Duodenal mucosa (tissue), 2 donors: ENCODE data around the gene DLG4.
A peak's percentile ranks its signal among the peaks of the same experiment; 100 is the strongest.

Source experiments
- H3K27ac ChIP-seq: one replicate; pipeline ENCODE4 v1.7.0; 2013; ENCODE audit warnings: low read depth, low read length
- H3K27me3 ChIP-seq, 2 donors: one replicate each; pipeline ENCODE4 v1.7.0; 2013; ENCODE audit warnings: low read length in 2 of 2, control low read depth in 1 of 2; ENCODE audit not compliant: insufficient read depth in 2 of 2, control insufficient read depth in 1 of 2
- H3K36me3 ChIP-seq, 2 donors: one replicate each; pipeline ENCODE4 v1.7.0; 2013; ENCODE audit warnings: low read length in 2 of 2, control low read depth in 1 of 2; ENCODE audit not compliant: insufficient read depth in 2 of 2, control insufficient read depth in 1 of 2
- H3K4me1 ChIP-seq, 2 donors: one replicate each; pipeline ENCODE4 v1.7.0; 2013; ENCODE audit warnings: low read length in 2 of 2, control low read depth in 1 of 2; ENCODE audit not compliant: insufficient read depth in 2 of 2, control insufficient read depth in 1 of 2
- H3K4me3 ChIP-seq, 2 donors: one replicate each; pipeline ENCODE4 v1.7.0; 2013; ENCODE audit warnings: low read length in 2 of 2, low read depth in 1 of 2
- H3K9ac ChIP-seq, 2 donors: one replicate each; pipeline ENCODE4 v1.7.0; 2013; ENCODE audit warnings: low read length in 2 of 2, low read depth in 1 of 2
- H3K9me3 ChIP-seq, 2 donors: one replicate each; pipeline ENCODE4 v1.7.0; 2013; ENCODE audit warnings: low read length in 2 of 2, control low read depth in 1 of 2; ENCODE audit not compliant: control insufficient read depth in 1 of 2

Gene DLG4

GRCh38 chr17:7215652-7216180 is 3.9 kb downstream of the DLG4 start:
- H3K4me1 ChIP-seq, result peaks cover 29 to 48% of the 10 kb centered on the region in 2 donors
- no peak overlapping the region for H3K4me3 ChIP-seq

DNA sequence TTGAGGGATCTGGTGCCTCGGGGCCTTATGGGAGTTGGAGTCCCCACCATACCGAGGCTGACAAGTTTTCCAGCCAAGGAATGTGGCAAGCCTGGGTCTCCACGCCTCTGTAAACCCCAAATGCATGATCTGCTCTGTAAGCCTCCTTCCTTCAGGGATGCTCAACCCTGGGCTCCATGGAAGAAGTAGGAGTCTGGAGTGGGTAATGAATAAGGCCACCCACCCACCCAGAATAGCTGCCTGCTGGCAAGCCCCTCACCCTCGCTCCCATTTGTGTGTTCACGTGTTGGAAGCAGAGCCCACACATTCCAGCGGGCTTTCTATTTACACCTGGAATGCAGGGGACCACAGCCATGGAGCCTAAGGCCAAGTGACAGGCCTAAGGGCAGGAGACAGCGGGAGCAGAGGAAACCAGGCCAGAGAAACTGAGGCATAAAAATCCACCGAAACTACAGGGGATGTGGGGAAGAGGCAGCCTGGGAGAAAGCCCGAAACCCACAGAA is 4.4 kb downstream of the DLG4 start:
- Histone ChIP-seq H3K4me3 (peak overlapping the region; percentile 56 to 62), H3K27ac (peak overlapping the region; percentile 75), H3K27me3 (peaks cover 0 to 4% of the 10 kb centered on the region in 2 donors), H3K9ac (peak overlapping the region in 1 of 2 donors; percentile 21), H3K36me3 (no peaks in the 10 kb centered on the region), H3K4me1 (peaks cover 25 to 42% of the 10 kb centered on the region in 2 donors), H3K9me3 (no peaks in the 10 kb centered on the region)

More at GRCh38 chr17:7215652-7216180, 3.9 kb downstream of the DLG4 start:
- Histone ChIP-seq H3K27ac (no peak overlapping the region), H3K36me3 (no peaks in the 10 kb centered on the region), H3K27me3 (peaks cover 0 to 4% of the 10 kb centered on the region in 2 donors), H3K9me3 (no peaks in the 10 kb centered on the region), H3K9ac (peak overlapping the region in 1 of 2 donors; percentile 21)

GRCh38 chr17:7214300-7215135 is 5.1 kb downstream of the DLG4 start:
- peak overlapping the region; percentile 56 to 62 for H3K4me3 ChIP-seq
- no peaks in the 10 kb centered on the region for H3K9me3 ChIP-seq
- H3K36me3 ChIP-seq, result no peaks in the 10 kb centered on the region
- H3K4me1 ChIP-seq, result peaks cover 24 to 41% of the 10 kb centered on the region in 2 donors
- peak overlapping the region; percentile 75 for H3K27ac ChIP-seq
- peak overlapping the region; percentile 2 to 21 for H3K9ac ChIP-seq
- H3K27me3 ChIP-seq, result peaks cover 0 to 4% of the 10 kb centered on the region in 2 donors

- H3K9me3 ChIP-seq, result no peaks in the 10 kb centered on the region
- H3K36me3 ChIP-seq, result no peaks in the 10 kb centered on the region
- H3K4me1 ChIP-seq, result peaks cover 18 to 35% of the 10 kb centered on the region in 2 donors
- peak overlapping the region; percentile 56 to 62 for H3K4me3 ChIP-seq
- H3K27ac ChIP-seq, result peak overlapping the region; percentile 32
- H3K27me3 ChIP-seq, result peaks cover 0 to 4% of the 10 kb centered on the region in 2 donors
- peak overlapping the region in 1 of 2 donors; percentile 7 for H3K9ac ChIP-seq
Observed at GRCh38 chr17:7213895-7214299, 5.7 kb downstream of the DLG4 start.

GRCh38 chr17:7211491-7212273 is 8.0 kb downstream of the DLG4 start:
- Histone ChIP-seq H3K27ac (no peak overlapping the region), H3K27me3 (peaks cover 0 to 4% of the 10 kb centered on the region in 2 donors), H3K4me1 (peaks cover 7 to 24% of the 10 kb centered on the region in 2 donors), H3K9me3 (no peaks in the 10 kb centered on the region), H3K36me3 (no peaks in the 10 kb centered on the region), H3K9ac (no peak overlapping the region), H3K4me3 (no peak overlapping the region)

GRCh38 chr17:7208754-7209460 is 10.7 kb downstream of the DLG4 start:
- Histone ChIP-seq H3K27ac (no peak overlapping the region), H3K36me3 (no peaks in the 10 kb centered on the region), H3K27me3 (peaks cover 0 to 4% of the 10 kb centered on the region in 2 donors), H3K4me1 (peaks cover 4 to 17% of the 10 kb centered on the region in 2 donors), H3K4me3 (no peak overlapping the region), H3K9ac (no peak overlapping the region), H3K9me3 (no peaks in the 10 kb centered on the region)

GRCh38 chr17:7208027-7208571 is 11.5 kb downstream of the DLG4 start:
- Histone ChIP-seq H3K4me3 (no peak overlapping the region), H3K36me3 (no peaks in the 10 kb centered on the region), H3K9ac (no peak overlapping the region), H3K27ac (no peak overlapping the region), H3K9me3 (no peaks in the 10 kb centered on the region), H3K27me3 (peaks cover 0 to 4% of the 10 kb centered on the region in 2 donors), H3K4me1 (peaks cover 0 to 14% of the 10 kb centered on the region in 2 donors)

DNA sequence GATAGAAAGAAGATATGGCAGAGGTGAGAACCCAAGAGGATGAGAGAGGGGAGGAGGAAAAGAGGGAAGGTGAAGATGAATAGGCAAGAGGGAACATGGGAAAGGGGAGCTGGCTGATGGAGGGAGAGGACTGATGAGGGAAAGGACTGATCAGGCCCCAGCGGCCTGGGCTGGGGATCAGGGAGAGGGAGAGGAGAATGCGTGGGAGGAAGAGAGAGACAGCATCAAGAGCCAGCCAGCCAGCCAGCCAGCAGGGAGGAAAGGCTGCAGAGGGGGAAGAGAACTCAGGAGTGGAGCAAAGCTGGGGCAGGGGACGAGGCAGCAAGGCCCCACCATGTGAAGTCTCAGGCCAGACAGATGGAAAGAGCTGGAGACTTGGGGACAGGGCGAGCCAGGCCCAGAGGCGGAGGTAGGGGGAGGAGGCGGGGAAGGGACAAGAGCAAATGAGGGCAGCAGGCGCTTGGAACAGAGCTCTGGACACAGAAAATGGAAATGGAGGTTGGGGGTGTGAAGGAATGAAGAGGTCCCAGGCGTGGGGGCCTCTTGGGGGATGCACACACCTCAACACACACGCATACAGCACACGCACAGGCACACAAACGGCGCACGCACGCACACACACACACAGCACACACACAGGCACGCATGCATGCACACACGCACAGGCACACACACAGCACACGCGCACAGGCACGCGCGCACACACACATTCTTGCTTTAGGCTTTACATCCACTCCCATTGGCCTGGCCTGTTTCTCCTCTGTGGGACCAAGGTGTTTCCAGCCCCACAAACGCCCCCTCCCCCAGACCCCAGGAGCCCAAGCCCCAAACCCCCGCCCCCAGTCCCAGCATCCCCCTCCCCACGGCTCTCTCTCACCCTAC is 12.3 kb downstream of the DLG4 start:
- H3K4me3 ChIP-seq, result no peak overlapping the region
- H3K9me3 ChIP-seq, result no peaks in the 10 kb centered on the region
- H3K27ac ChIP-seq, result no peak overlapping the region
- H3K27me3 ChIP-seq, result peaks cover 0 to 4% of the 10 kb centered on the region in 2 donors
- H3K4me1 ChIP-seq, result peaks cover 0 to 14% of the 10 kb centered on the region in 2 donors
- H3K36me3 ChIP-seq, result peaks cover 0 to 5% of the 10 kb centered on the region in 2 donors
- no peak overlapping the region for H3K9ac ChIP-seq
